ENCODE measurements around the gene DSCAM. TPM values are rescaled to one million over a fixed set of nuclear protein-coding genes. Genes with fewer than 3 reads are reported as not detected.

The DSCAM gene
- total RNA-seq, 1 donor from 2014 or later = not detected

GRCh38 chr21:40337981-40338380 lies 509.0 kb downstream of the DSCAM start:
- H3K9ac ChIP-seq = no peak overlapping the region
- no peak overlapping the region for H2AFZ ChIP-seq (replicated peaks)
- no peaks in the 10 kb centered on the region for H3K79me2 ChIP-seq (ENCODE audit: low read depth)
- H3F3A ChIP-seq (ENCODE audit: low read depth) = no peaks in the 10 kb centered on the region
- no peak overlapping the region for H3K4me2 ChIP-seq
- no peaks in the 10 kb centered on the region for H3K36me3 ChIP-seq
- peaks cover 2% of the 10 kb centered on the region for H3K9me3 Mint-ChIP-seq
- H4K20me1 ChIP-seq (ENCODE audit: low read depth) = no peaks in the 10 kb centered on the region
- H3K4me1 Mint-ChIP-seq = peaks cover 5% of the 10 kb centered on the region
- H3K4me3 ChIP-seq = no peak overlapping the region
- DNase-seq (ENCODE audit: low spot score) = no peak
- H3K4me1 ChIP-seq = peaks cover 8% of the 10 kb centered on the region
- H3K27ac ChIP-seq = no peak overlapping the region
- no peaks in the 10 kb centered on the region for H3K9me3 ChIP-seq (ENCODE audit: low read depth)
- H3K27ac Mint-ChIP-seq = no peak overlapping the region
- no peaks in the 10 kb centered on the region for H3K36me3 Mint-ChIP-seq
- H3K27me3 Mint-ChIP-seq (ENCODE audit: insufficient read depth, low read depth) = no peaks in the 10 kb centered on the region
- H3K27me3 ChIP-seq = no peaks in the 10 kb centered on the region
- TF ChIP-seq EZH2 (IDR thresholded peaks at IDR 0.05) (no peak), EZH2phosphoT487 (IDR thresholded peaks at IDR 0.05) (no peak), CTCF (IDR thresholded peaks at IDR 0.05) (no peak)
- no peak overlapping the region for H3K4me3 Mint-ChIP-seq

- Histone ChIP-seq H4K20me1 (ENCODE audit: low read depth) (no peaks in the 10 kb centered on the region), H3K27me3 (no peaks in the 10 kb centered on the region), H3K79me2 (ENCODE audit: low read depth) (no peaks in the 10 kb centered on the region), H2AFZ (replicated peaks) (peak overlapping the region; percentile 36), H3K4me3 (no peak overlapping the region), H3K9ac (no peak overlapping the region), H3K36me3 (no peaks in the 10 kb centered on the region), H3K4me1 (peaks cover 8% of the 10 kb centered on the region), H3K4me2 (peak overlapping the region; percentile 17), H3K9me3 (ENCODE audit: low read depth) (no peaks in the 10 kb centered on the region), H3F3A (ENCODE audit: low read depth) (no peaks in the 10 kb centered on the region), H3K27ac (no peak overlapping the region)
- H3K36me3 Mint-ChIP-seq = no peaks in the 10 kb centered on the region
- no peak for TF ChIP-seq EZH2 (IDR thresholded peaks at IDR 0.05)
- no peak for TF ChIP-seq EZH2phosphoT487 (IDR thresholded peaks at IDR 0.05)
- no peak for TF ChIP-seq CTCF (IDR thresholded peaks at IDR 0.05)
- peaks cover 2% of the 10 kb centered on the region for H3K9me3 Mint-ChIP-seq
- H3K4me3 Mint-ChIP-seq = no peak overlapping the region
- DNase-seq (ENCODE audit: low spot score) = no peak
- no peak overlapping the region for H3K27ac Mint-ChIP-seq
- peaks cover 5% of the 10 kb centered on the region for H3K4me1 Mint-ChIP-seq
- no peaks in the 10 kb centered on the region for H3K27me3 Mint-ChIP-seq (ENCODE audit: insufficient read depth, low read depth)
Measured at GRCh38 chr21:40335704-40336103, 511.3 kb downstream of the DSCAM start.

GRCh38 chr21:40334159-40334558 lies 512.8 kb downstream of the DSCAM start:
- Histone ChIP-seq H3F3A (ENCODE audit: low read depth) (no peaks in the 10 kb centered on the region), H3K9me3 (ENCODE audit: low read depth) (no peaks in the 10 kb centered on the region), H3K27ac (no peak overlapping the region), H3K27me3 (no peaks in the 10 kb centered on the region), H3K36me3 (no peaks in the 10 kb centered on the region), H3K9ac (no peak overlapping the region), H4K20me1 (ENCODE audit: low read depth) (no peaks in the 10 kb centered on the region), H3K4me3 (no peak overlapping the region), H3K4me1 (peaks cover 8% of the 10 kb centered on the region), H3K79me2 (ENCODE audit: low read depth) (no peaks in the 10 kb centered on the region), H2AFZ (replicated peaks) (no peak overlapping the region), H3K4me2 (no peak overlapping the region)
- Mint-ChIP-seq H3K27ac (no peak overlapping the region), H3K4me3 (no peak overlapping the region), H3K27me3 (ENCODE audit: insufficient read depth, low read depth) (no peaks in the 10 kb centered on the region), H3K9me3 (peaks cover 2% of the 10 kb centered on the region), H3K36me3 (no peaks in the 10 kb centered on the region), H3K4me1 (peaks cover 5% of the 10 kb centered on the region)
- DNase-seq (ENCODE audit: low spot score) = no peak
- TF ChIP-seq EZH2 (IDR thresholded peaks at IDR 0.05) (no peak), CTCF (IDR thresholded peaks at IDR 0.05) (no peak), EZH2phosphoT487 (IDR thresholded peaks at IDR 0.05) (no peak)
